Stimulated activated CD4-positive, alpha-beta T cell treated with anti-CD3 and anti-CD28 coated beads, Interleukin-12 subunit alpha, Interleukin-12 subunit beta, amount 100 ng/mL, for 4 hours (primary cell): ENCODE data around the gene SEMA5A.
"Not testable (repeated sequence)": the region's sequence is repeated elsewhere in the genome, so short reads cannot be mapped to it uniquely, and the experiment has no call there.

Source experiments
- DNase-seq: peaks from one replicate; pipeline ENCODE4 v3.0.0-alpha.2; 2020

Gene SEMA5A

GRCh38 chr5:9438596-9439354, 107.1 kb downstream of the SEMA5A start:
- no peak for DNase-seq

GRCh38 chr5:9437741-9438240, 108.1 kb downstream of the SEMA5A start:
- no peak for DNase-seq

- DNase-seq = no peak
Measured at GRCh38 chr5:9431496-9432258, 114.2 kb downstream of the SEMA5A start.

- DNase-seq = no peak
Measured at GRCh38 chr5:9431151-9431495, 114.8 kb downstream of the SEMA5A start.

GRCh38 chr5:9430306-9430705, 115.6 kb downstream of the SEMA5A start:
- DNase-seq = no peak

- DNase-seq = no peak
Measured at GRCh38 chr5:9429691-9430215, 116.1 kb downstream of the SEMA5A start.

GRCh38 chr5:9428272-9428671, 117.6 kb downstream of the SEMA5A start:
- no peak for DNase-seq

GRCh38 chr5:9425710-9426109, 120.2 kb downstream of the SEMA5A start:
- no peak for DNase-seq

GRCh38 chr5:9423571-9423970, 122.3 kb downstream of the SEMA5A start:
- no peak for DNase-seq

GRCh38 chr5:9421884-9422283, 124.0 kb downstream of the SEMA5A start:
- no peak for DNase-seq

GRCh38 chr5:9419794-9420193, 126.1 kb downstream of the SEMA5A start:
- DNase-seq = no peak

GRCh38 chr5:9415566-9415965, 130.3 kb downstream of the SEMA5A start:
- DNase-seq = no peak

GRCh38 chr5:9415091-9415490, 130.8 kb downstream of the SEMA5A start:
- no peak for DNase-seq

GRCh38 chr5:9411142-9411541, 134.7 kb downstream of the SEMA5A start:
- no peak for DNase-seq

- no peak for DNase-seq
Measured at GRCh38 chr5:9409413-9409960, 136.4 kb downstream of the SEMA5A start.

- DNase-seq = no peak
Measured at GRCh38 chr5:9408964-9409363, 136.9 kb downstream of the SEMA5A start.

- DNase-seq = no peak
Measured at GRCh38 chr5:9405196-9405754, 140.6 kb downstream of the SEMA5A start.

GRCh38 chr5:9401786-9402472, 143.9 kb downstream of the SEMA5A start:
- DNase-seq = no peak

- DNase-seq = not testable (repeated sequence)
Measured at GRCh38 chr5:9399783-9400182, 146.1 kb downstream of the SEMA5A start.

- no peak for DNase-seq
Measured at GRCh38 chr5:9399094-9399493, 146.8 kb downstream of the SEMA5A start.

- DNase-seq = no peak
Measured at GRCh38 chr5:9398227-9398626, 147.6 kb downstream of the SEMA5A start.

GRCh38 chr5:9396285-9396770, 149.5 kb downstream of the SEMA5A start:
- no peak for DNase-seq

- no peak for DNase-seq
Measured at GRCh38 chr5:9395706-9396105, 150.2 kb downstream of the SEMA5A start.
